Inflammatory macrophage treated with lipopolysaccharide for 4 hours (primary cell): ENCODE data around the gene ALDH3A2.
"Not testable (repeated sequence)": the region's sequence is repeated elsewhere in the genome, so short reads cannot be mapped to it uniquely, and the experiment has no call there.

Source experiments
- DNase-seq: peaks from one replicate; pipeline ENCODE4 v3.0.0-alpha.2; 2020

Gene ALDH3A2

DNA sequence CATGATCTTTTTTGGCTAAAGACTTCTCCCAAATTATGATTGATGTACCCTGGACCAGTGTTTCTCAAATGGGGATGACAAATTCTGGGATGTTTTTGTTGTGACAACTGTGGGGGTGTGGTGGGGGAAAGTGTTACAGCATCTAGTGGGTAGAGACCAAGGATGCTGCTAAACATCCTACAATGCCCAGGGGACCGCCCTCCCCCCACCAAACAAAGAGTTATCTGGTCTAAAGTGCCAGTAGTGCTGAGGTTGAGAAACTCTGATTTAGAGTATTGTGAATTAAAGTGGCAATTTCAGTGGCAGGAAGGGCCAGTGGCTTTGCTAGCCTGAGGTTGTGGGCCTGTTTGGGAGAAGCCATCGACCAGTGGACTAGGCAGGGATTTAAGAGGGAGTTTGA is 34.6 kb downstream of the ALDH3A2 start:
- DNase-seq, result no peak

DNA sequence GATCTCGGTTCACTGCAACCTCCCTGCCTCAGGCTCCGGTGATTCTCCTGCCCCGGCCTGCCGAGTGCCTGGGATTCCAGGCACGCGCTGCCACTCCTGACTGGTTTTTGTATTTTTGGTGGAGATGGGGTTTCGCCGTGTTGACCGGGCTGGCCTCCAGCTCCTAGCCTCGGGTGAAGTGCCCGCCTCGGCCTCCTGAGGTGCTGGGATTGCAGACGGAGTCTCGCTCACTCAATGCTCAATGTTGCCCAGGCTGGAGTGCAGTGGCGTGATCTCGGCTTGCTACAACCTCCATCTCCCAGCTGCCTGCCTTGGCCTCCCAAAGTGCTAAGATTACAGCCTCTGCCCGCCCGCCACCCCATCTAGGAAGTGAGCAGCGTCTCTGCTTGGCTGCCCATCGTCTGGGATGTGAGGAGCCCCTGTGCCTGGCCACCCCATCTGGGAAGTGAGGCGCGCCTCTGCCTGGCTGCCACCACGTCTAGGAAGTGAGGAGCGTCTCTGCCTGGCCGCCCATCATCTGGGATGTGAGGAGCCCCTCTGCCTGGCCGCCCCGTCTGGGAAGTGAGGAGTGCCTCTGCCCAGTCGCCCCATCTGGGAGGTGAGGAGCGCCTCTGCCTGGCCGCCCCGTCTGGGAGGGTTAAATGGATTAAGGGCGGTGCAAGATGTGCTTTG is 36.5 kb downstream of the ALDH3A2 start:
- not testable (repeated sequence) for DNase-seq

DNA sequence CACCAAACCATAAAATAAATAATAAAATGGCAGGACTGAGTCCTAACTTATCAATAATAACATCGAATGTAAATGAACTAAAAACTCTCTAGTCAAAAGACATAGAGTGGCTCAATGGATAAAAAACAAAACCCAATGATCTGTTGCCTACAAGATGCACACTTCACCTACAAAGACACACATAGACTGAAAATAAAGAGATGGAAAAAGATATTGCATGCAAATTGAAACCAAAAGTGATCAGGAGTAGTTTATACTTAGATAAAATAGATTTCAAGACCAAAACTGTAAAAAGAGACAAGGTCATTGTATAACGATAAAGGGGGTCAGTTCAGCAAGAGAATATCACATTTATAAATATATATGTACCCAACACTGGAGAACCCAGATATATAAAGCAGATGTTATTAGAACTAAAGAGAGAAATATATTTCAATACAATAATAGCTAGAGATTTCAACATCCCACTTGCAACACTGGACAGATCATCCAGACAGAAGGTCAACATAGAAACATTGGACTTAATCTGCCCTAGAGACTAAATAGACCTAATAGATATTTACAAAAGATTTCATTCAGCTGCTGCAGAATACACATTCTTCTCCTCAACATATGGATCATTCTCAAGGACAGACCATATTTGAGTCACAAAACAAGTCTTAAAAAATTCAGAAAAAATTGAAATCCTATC is 38.0 kb downstream of the ALDH3A2 start:
- DNase-seq, result peak; percentile 73

DNA sequence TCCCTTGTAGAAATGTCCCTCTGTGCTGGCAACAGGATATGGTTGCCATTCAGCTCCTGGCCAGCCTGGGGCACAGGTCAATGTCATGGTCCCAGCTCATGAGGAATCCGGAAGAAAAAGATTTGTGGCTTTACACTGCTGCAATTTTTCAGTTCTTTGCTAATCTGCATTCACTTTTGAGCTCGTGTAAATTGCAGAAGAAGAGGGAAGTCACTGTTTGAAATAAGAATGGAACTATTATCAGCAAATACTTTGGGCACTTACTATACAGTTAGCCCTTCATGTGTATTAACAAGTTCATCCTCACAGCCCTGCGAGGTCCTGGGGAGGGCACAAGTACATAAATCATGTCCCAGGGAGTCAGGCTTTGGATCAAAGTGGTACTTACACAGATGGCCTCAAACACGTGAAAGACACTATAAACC is 53.7 kb downstream of the ALDH3A2 start:
- DNase-seq, result peak; percentile 25

DNA sequence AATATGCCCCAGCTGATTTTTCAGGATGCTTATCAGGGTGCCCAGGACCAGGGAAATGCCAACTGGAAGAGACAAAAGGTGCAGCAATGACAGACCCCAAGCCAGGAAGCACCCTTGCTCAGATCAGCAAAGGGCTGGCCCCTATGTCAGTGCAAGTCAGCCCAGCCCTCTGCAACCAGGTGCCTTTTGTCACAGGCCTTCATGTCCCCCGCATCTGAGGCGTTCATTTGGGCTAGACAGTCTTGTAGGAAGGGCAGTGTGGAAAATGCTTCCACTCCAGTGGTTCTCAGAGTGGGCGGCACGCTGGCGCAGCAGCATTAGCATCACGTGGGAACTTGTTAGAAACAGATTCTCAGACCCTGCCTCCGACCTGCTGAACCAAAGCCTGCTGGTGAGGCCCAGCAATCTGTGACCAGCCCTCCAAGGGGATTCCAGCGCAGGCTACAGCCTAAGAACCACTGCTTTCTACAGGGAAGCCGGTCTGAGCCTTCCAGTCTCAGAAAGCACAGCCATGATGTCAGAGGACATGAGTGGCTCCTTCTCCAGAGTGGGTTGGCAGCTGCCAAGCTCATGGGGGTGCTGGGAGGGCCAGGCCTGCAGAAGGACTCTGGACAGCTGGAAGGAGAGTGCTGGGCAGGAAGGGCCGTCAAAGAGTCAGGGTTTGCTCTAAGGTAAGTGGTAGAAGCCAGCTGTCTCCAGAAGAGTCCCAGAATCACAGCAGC is 54.7 kb downstream of the ALDH3A2 start:
- DNase-seq, result no peak

DNA sequence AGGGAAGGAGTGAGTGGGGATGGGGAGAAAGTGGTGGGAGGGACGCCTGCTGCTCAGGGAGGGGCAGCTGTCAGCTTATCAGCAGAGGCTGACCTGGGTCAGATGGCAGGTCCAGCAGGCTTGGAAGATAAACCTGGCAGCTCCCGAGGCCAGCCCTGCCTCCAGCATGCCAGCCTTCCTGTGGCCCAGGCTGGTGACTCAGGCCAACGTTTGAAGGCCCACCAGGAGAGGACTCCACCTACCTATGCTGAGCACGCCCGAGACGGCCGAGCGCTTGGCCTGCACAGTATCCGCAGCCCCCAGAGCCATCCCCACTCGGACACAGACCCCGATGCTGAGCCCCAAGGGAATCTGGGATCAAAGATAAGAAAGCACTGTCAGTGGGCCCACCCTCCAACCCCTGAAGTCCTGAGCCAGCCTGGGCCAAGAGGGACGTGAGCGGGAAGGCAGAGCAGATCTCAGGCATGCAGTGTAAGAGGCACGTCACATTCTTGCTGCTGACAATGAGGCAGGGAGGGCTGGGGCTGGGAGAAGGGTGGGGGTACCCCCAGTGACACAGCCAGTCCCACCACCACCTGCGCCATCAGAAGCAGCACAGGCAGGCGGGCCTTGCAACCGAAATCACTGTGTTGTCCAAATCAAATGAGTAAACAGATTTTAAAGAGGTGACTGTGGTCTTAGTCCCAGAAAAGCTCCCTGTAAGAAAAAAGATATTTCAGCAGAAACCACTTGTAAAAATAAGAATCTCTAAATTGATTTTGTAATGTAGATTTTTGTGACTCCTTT is 55.5 kb downstream of the ALDH3A2 start:
- DNase-seq, result no peak

DNA sequence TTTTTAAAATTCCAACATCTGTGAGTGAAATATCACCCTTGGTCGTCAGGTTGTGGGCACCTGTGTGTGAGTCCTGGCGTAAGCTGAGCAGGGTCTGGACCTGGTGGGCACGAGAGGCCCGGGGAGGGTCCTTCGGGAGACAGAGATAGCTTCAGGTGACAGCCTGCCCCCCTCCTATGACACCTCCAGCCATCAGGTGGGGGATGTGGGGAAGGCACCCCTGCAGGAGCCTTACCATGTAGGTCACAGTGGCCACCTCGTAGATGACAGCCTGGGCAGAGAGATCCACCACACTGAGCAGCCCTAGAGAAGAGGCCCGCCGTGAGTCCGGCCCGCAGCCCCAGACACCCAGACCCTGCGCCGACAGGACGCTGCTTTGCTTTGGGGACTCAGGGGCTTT is 56.6 kb downstream of the ALDH3A2 start:
- no peak for DNase-seq

DNA sequence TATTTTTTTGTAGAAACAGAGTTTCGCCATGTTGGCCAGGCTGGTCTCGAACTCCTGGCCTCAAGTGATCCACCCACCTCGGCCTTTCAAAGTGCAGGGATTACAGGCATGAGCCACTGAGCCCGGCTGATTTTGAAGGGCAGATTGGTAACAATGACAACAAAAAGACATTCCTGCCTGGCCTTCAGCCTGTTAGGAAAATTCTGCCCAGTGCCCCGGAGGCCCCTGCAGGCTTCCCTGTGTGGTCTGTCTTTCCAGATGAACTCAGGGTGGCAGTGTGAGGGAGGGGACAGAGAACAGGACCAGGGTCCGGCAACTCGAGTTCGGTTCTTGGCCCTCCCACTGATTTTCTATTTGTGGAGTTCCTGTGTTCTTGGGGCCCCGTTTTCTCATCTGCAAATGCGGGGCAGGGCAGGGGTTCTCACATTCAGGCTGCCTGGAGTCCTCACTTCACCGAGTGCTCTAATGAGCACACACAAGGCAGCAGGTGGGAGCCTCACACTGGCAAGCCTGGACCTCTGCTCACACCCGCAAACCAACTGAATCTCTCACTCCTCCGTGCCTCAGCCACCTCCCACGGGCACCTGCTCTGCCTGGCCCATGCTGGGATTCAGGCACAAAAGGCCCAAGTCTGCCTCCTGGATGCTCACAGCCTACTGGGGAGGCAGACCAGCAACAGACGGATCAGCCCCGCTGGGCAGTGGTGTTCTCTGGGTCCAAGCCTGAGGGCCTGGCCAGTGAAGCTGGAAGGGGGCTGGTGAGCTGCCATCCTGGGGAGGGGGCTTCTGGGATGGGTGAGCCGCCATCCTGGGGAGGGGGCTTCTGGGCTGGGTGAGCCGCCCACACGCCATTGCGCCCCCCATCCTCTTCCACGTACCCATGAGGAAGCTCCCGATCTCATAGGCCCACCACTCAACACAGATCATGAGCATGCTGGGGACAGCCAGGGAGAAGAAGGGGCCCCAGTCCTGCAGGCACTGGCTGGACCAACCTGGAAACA is 57.5 kb downstream of the ALDH3A2 start:
- DNase-seq, result no peak

DNA sequence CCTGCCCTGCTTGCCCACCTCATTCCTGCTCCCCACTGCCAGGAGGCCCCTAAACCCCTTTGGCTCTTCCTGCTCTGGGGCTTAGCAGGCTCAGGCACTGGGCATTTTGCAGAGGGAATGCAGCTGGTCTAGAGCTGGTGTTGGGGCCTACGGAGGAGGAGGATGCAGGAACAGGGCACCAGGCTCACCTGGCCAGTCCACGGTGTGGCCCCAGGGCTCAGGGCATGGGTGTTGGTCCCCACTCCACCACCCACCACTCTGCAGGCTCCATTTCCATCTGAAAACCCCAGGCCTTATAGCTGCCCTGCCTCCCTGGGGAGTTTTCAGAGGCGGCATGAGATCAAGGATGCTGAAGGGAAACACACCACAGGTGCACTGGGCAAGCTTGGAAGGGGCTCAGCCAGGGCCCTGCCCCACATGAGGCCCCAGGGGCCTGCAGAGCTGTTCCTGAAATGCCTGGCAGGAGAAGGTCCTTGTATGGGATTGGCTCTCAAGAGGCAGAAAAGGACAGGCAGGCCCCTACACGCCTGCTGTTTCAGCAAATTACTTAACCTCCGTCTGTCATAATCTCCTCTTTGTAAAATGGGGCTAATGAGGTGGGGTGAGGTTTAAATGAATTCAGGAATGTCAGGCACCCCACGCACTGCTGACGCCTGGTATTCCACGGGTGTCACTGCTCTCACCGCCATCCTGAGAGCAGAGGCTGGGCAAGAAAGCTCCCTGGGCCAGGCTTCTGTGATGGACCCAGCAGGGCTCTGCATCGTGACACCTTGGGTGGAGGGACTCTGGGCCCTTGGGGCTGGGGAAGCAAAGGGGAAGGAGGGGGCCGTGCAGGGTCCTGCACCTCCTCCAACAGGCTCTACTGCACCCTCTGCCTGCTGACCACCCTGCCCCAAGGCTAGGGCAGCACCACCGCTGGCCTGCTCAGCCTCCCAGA is 58.5 kb downstream of the ALDH3A2 start:
- no peak for DNase-seq

DNA sequence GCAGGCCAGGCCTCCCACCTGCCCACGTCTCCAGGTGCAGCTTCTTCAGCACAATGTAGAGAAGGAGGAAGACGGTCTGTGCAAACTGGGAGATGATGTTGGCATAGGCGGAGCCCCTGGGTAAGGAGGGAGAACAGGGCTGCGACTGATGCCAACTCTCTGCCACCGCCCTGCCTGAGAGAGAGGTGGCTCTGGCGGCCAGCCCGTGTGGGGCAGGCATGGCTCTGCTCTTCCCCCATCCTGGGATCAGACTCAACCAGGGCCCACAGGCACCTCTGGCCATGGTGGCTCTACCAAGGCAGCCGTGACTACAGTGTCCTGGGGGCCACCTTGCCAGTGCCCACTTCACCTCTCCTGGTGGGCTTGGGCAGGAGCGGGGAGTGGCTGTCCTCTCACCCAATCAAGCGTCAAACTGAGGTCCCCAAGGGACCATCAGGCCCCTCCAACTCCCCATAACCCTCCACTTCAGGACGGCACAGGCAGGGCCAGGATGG is 59.2 kb downstream of the ALDH3A2 start:
- DNase-seq, result no peak

DNA sequence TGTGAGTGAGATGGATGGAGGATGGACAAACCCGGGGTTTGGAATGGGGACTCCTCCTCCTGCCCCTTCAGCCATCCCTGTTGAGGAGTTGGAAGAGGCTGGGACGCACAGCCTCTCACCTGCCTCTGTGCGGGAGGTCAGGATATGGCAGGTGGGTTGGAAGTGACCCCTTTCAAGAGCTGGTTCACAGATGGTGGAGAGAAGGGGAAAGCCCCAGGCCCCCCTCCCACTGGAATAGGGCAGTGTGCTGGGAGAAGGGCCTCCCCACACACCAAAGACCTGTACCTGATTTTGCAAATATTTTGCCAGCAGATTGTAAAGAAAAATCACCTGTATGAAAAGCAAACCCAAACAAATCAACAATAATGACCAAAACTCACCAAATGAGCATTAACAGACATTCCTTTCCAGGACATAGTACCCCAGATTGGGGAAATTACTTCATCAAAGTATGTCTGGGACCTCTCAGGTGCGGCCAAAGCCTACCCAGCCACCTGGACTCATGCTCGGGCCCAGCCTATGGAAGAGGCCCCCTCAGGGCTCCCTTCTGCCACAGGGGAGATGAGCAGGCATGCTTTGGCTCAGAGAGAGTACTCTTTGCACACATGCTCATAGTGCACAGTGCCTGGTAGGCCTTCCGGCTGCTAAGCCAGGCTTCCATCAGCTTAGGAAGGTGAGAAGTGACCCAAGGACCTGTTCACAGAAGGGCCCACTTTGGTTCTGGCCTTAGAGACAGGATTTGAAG is 60.1 kb downstream of the ALDH3A2 start:
- no peak for DNase-seq

DNA sequence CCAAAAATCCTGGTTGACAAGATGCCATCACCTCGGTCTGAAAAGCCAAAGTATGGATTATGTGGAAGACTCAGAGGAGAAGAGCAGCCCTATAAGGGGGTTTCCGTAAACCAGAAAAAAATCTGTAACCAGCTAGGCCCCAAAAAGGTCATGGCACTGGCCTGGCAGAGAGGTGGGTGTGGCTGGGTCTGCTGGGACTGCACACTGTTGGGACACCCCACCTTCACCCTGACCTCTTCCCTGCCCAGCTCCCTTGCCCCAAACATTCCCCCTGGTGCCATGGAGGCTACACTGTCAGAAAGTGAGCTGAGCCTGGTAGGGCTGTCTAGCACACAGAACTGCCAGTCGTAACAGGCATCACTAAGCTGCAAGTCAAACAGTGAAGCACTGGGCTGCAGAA is 61.3 kb downstream of the ALDH3A2 start:
- no peak for DNase-seq

DNA sequence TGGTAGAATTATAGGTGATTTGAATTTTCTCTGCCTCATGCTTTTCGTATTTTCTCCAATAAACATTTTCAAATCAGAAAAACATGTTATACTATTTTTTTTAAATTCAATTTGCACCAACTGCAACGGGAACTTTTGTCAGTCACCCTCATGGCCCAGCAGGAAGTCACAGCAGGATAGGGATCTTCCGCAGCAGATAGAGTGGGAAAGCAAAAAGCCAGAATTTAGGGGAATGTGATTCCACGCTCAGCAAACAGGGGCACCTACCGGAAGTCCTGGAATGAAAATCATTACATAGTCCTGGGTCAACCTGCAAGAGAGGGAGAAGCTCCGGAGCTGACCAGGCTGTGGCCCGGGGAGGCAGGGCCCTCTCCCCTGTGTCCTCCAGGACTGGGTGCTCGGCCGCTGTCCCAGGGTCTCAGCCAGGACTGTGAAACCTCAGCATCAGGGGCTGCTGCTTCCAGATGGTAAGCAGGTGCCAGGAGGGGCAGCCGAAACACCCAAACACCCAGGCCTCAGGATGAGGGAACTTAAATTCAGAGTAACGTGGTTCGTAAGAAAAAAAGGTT is 64.0 kb downstream of the ALDH3A2 start:
- no peak for DNase-seq

DNA sequence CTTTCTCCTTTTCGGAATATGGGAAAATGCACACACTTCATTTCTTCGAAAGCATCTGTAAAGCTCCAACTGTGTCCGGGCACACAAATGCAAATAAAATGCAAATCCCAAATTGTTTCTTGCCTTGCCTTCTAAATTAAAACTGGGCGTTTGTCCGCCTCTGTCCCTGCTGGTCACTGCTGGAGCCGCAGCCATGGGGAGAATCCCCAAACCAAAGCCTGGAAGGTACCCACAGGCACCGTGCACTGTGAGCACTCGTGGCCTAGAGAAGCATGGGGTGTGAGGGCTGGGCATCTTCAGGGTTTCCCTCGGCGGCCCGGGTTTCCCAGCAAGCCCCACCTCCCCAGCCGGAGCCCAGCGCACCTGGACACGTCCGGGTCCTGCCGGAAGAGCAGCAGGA is 64.9 kb downstream of the ALDH3A2 start:
- DNase-seq, result no peak

DNA sequence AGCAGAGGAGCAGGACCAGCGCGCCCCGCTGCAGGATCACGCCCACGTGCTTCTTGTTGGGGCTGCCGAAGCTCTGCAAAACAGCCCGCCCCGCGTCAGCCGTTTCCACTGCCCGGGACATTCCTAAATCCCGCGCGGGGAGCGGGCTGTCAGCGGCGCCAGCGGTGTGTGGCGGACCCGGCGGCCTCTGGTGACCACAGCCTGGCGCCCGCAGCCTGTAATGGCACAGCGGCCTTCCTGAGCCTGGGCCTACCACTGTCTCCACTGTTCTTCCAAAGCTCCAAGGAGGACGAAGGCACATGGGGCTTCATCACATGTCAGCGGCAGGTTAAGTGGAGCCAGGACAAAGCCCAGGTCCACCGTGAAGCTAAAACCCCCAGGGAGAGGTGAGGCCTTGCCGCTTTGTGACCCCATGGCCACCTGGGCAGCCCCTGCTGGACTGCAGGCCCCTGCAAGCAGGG is 65.4 kb downstream of the ALDH3A2 start:
- no peak for DNase-seq

DNA sequence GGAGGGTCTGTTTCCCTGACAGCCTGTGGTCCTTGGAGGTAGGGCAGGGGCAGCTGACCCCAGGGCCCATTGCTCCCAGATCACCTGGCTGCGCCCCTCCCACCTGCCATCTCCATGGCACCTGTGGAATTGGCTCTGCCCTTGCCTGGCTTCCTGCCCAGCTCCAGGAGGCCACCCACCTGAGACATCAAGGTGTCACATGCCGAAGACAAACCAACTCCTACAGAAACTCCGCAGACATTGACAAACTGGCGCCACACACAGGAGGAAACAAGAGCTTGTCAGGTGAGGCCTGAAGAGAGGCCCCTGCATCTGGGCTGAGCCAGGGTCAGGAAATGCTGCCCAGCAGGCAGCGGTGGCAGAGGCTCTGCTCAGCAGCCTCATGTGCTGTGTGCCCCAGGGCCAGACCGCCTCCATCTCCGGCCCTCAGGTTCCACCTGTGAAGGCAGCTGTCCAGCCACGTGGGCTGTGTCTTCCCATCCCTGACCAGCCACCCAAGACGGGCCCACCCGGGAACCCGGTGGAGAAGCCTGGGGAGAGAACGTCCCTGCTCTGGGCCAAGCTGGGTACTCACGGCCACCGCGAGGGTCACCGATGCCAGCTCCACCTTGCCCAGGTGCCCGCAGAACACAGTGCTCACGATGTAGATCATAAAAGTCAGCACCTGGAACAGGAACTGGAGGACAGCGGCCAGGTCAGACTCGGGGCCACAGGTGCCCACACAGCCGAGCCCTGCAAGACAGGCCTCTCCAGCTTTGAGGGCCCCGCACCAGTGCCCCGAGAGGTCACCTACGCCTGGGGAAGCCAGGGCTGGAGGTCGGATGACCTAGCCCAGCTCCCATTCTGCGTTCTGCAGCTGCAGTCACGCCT is 66.2 kb downstream of the ALDH3A2 start:
- DNase-seq, result no peak

DNA sequence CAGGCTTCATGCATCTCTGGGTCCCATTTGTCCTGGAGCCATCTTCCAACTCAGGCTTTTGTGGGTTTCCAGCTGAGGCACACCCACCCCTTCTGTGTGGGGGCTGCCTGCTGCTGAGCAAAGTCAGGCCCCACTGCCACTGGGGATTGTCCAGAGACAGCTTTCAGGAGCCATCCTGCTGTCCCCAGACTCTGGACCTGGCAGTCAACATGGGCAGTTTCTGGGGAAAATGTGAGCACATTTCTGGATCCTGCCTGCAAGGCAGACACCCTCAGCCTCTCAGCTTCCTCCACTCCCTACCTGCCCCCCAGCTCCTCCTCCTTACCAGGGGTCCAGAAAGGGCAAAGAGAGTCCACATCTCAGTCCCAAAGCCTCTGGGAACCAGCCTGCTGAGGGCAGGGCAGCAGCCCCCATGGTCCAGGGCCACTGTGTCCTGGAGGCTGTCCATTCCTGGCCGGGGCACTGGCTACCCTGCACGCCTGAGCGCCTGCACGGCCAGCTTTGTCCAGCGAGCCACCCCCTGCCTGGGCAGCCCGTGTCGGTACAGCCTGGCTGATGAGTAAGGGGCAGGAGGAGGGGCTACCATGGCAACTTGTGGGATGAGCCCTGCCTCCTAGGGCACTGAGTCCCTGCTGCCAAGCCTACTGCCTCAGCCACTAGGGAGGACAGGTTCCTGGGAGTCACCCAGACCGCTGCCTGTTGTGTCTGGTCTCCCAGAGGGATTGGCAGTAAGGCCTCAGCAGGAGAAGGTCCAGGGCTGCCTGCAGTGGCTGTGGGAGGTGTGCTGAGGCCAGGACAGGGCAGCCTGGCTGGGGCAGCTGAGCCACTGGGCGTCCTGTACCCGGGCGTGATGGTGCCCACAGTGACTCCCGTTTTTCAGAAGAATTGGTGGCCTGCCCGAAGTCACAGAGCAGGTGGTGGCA is 67.8 kb downstream of the ALDH3A2 start, which contains the start of gene SLC47A2:
TSS of gene SLC47A2 (minus strand) at position 477 of the 923 bp plus-strand sequence. CDS start at position 448, 29 bp downstream.
- DNase-seq, result no peak
